Right renal cortex interstitium (tissue), 3 donors: ENCODE data around the gene IDNK. TPM values are rescaled to one million over a fixed set of nuclear protein-coding genes. Genes with fewer than 3 reads are reported as not detected.

Experiments
- DNase-seq, 3 donors: peaks; one replicate each; pipeline ENCODE4 v3.0.0-alpha.2; 2013; ENCODE audit warnings: low read depth in 3 of 3, low spot score in 2 of 3
- polyA plus RNA-seq, 3 donors: library from polyadenylated mRNA; unstranded; fragments of 120-200 nt; gene quantifications; one replicate each; pipeline ENCODE4 v1.2.1, GENCODE V29; 2013; ENCODE audit not compliant: insufficient read length in 3 of 3

The IDNK gene
- polyA plus RNA-seq, 3 donors: 12.3 to 17.2 (median 13.8) TPM

DNA sequence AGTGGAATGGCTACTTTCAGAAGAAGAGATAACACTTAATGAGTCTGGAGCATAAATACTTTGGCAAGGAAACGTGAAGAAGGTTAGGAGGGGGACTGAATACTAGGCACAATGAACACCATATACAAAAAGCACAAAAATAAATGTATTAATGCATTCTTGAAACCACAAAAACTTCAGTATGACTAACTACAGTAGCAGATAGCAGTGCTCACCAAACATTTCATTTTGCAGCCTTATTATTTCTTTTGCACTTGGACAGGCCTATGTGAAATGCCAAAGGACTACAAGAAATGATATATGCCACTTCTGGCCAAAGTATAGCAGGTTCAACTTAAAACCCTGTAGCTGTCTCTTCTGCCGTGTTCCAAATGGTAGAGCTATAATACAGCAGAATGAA lies 58.5 kb downstream of the IDNK start:
- DNase-seq: no peak

- DNase-seq: no peak
Measured at GRCh38 chr9:83688921-83689320, 66.0 kb downstream of the IDNK start.

DNA sequence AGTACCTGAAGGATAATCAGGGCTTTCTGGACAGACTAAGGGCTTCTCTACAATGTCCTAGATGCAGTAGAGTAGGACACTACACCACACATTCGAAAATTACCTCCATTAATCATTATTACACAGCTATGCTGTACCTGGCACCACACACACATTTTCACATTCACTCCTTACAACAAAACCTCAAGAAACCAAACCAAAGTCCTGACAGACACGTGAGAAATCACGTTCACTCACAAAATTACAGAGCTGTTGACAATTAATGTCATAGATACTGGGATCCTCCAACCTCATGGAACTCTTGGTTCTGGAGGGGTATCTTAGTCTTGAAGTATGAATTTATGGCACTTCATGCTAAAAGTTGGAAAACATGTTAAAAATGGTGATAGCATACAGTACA lies 68.5 kb downstream of the IDNK start:
- DNase-seq: no peak

Other genes starting within 250 kb of the IDNK start
- 10 to 100 TPM; 22.8 to 27.0 (median 26.8) TPM for gene FRMD3, start 84.7 kb upstream of the IDNK start, polyA plus RNA-seq
- 100 to 1,000 TPM; 125 to 129 (median 129) TPM for gene UBQLN1, start 84.8 kb downstream of the IDNK start, polyA plus RNA-seq
- 10 to 100 TPM; 17.5 to 18.8 (median 18.4) TPM for gene GKAP1, start 194.6 kb downstream of the IDNK start, polyA plus RNA-seq